Stimulated activated CD4-positive, alpha-beta T cell treated with anti-CD3 and anti-CD28 coated beads, Interleukin-15, amount 100 ng/mL, for 48 hours (primary cell): ENCODE measurements around the gene ANKRD11.
"Not testable (repeated sequence)": the region's sequence is repeated elsewhere in the genome, so short reads cannot be mapped to it uniquely, and the experiment has no call there.

ENCODE experiments used
- DNase-seq, 2 donors: peaks; one replicate each; pipeline ENCODE4 v3.0.0-alpha.2; 2020; ENCODE audit warnings: low read depth in 2 of 2

The ANKRD11 gene

GRCh38 chr16:89482150-89482816 lies 8.1 kb downstream of the ANKRD11 start:
- no peak for DNase-seq

DNA sequence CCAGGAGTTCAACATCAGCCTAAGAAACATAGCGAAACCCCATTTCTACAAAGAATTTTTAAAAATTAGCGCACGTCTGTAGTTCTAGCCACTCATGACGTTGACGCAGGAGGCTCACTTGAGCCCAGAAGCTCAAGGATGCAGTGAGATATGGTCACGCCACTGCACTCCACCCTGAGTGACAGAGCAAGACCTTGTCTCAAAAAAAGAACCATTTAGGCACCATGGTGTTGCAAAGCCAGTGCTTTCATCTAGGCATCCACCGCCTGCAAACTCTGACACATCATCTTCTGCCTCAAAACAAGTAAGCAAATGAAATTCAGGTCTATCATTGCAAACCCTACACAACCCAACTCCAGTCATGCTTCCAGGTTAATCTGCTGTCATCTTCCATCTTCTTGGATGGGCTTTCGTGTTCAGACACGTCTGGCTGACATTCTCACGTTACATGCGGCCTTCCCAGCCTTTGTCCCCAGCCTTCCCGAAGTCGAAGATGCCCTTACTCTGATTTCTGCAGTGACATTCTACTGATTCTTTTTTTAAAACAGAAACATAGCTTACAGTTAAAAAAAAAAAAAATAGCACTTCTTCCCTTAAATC lies 8.9 kb downstream of the ANKRD11 start:
- no peak for DNase-seq

GRCh38 chr16:89478576-89479221 lies 11.7 kb downstream of the ANKRD11 start:
- no peak for DNase-seq

- no peak for DNase-seq
Measured at GRCh38 chr16:89476811-89477261, 13.5 kb downstream of the ANKRD11 start.

- no peak for DNase-seq
Measured at GRCh38 chr16:89476379-89476778, 14.0 kb downstream of the ANKRD11 start.

DNA sequence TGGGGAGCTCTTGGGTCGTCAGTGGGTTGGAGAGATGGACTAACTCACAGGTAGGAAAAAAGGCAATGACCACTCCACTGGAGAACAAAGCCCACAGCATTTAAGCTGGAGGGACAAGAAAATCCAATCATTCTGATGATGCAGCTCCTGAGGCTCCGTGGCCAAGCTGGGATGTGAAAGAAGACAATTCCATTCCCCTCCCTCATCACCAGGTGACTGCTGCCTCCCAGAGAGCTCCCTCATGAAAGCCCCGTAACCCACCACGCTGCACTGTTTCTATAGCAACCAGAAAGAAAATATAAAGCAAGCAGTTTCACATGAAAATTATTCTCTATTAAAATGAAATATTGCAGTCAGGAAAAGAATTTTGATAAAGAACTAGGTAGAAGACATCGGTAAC lies 15.2 kb downstream of the ANKRD11 start:
- no peak for DNase-seq

GRCh38 chr16:89473791-89474414 lies 16.5 kb downstream of the ANKRD11 start:
- DNase-seq: no peak

GRCh38 chr16:89473136-89473712 lies 17.1 kb downstream of the ANKRD11 start:
- DNase-seq: no peak

- DNase-seq: no peak
Measured at GRCh38 chr16:89472711-89473075, 17.7 kb downstream of the ANKRD11 start.

- DNase-seq: no peak
Measured at GRCh38 chr16:89467382-89467781, 23.0 kb downstream of the ANKRD11 start.

GRCh38 chr16:89466920-89467319 lies 23.4 kb downstream of the ANKRD11 start:
- no peak for DNase-seq

DNA sequence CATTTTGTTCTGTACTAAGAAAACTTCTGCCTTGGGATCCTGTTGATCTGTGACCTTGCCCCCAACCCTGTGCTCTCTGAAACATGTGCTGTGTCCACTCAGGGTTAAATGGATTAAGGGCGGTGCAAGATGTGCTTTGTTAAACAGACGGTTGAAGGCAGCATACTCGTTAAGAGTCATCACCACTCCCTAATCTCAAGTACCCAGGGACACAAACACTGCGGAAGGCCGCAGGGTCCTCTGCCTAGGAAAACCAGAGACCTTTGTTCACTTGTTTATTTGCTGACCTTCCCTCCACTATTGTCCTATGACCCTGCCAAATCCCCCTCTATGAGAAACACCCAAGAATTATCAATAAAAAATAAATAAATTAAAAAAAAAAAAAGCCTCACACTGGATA lies 27.0 kb downstream of the ANKRD11 start:
- not testable (repeated sequence) for DNase-seq

- not testable (repeated sequence) for DNase-seq
Measured at GRCh38 chr16:89462639-89463038, 27.7 kb downstream of the ANKRD11 start.

DNA sequence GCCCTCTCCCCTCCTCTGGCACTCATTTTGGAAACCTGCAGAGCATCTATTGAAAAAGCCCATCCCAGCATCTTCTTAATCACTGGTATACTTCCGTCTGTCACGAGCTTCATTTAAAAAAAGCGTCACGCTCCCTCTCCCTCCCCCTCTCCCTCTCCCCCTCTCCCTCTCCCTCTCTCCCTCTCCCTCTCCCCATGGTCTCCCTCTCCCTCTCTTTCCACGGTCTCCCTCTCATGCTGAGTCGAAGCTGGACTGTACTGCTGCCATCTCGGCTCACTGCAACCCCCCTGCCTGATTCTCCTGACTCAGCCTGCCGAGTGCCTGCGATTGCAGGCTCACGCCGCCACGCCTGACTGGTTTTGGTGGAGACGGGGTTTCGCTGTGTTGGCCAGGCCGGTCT lies 28.5 kb downstream of the ANKRD11 start:
- not testable (repeated sequence) for DNase-seq

GRCh38 chr16:89460556-89460955 lies 29.8 kb downstream of the ANKRD11 start:
- DNase-seq: no peak

DNA sequence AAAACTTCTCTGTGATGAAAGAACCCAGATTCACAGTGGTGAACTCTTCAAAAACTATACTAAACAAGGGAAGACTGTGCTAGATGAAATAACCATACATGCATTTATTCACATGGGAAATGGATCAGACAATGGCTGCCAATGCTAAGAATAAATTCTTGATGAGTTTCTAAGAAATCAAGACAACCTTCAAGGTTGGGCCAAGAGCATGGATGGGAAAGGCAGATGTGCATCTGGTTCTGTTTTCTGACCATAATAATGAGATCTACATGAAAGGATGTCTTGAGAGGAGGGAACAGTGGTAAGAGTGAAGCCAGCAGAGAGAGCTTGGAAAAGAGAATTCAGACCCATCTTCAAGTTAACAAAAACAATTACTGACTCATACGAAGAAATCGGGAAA lies 31.4 kb downstream of the ANKRD11 start:
- DNase-seq: no peak

DNA sequence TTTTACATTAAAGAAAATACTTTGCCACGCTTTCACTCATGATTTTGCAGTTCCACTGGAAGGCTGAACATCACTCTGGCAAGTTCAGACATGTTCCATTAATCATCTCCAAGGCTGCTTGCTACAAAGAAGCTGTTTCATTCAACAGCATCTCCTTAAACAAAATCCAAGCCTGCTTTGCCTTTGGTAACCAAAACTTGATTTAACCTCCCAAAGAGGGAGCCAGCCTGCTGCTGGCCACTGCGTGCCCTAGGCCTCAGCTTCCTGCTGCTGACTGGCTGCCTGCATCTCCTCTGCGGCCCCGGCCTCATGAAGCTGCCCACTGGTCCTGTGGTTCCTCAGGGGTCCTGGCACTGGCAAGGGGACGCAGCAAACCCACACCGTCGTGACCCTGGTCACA lies 31.8 kb downstream of the ANKRD11 start:
- DNase-seq: no peak

DNA sequence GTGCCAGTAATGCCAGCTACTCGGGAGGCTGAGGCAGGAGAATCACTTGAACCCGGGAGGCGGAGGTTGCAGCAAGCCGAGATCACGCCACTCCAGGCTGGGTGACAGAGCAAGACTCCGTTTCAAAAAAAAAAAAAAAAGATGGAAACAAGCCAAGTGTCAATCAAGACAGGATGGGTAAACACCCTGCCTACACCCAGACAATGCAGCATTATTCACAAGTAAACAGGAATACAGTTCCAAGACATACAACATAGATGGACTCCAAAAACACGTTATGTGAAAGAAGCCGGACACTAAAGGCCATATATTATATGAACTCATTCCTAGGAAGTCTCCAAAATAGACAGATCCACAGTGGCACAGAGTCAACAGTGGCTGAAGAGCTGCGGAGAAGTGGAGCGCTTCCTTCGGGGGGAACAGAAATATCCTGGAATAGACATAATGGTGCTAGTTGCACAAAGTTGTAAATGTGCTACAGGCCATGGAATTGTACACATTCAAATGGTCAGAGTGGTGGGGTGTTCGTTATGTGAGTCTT lies 33.9 kb downstream of the ANKRD11 start:
- DNase-seq: no peak

- DNase-seq: no peak
Measured at GRCh38 chr16:89455692-89456091, 34.7 kb downstream of the ANKRD11 start.

GRCh38 chr16:89455178-89455577 lies 35.2 kb downstream of the ANKRD11 start:
- no peak for DNase-seq

- DNase-seq: not testable (repeated sequence)
Measured at GRCh38 chr16:89454378-89455125, 35.8 kb downstream of the ANKRD11 start.
